ENCODE data around the gene NOL12.

The NOL12 gene

DNA sequence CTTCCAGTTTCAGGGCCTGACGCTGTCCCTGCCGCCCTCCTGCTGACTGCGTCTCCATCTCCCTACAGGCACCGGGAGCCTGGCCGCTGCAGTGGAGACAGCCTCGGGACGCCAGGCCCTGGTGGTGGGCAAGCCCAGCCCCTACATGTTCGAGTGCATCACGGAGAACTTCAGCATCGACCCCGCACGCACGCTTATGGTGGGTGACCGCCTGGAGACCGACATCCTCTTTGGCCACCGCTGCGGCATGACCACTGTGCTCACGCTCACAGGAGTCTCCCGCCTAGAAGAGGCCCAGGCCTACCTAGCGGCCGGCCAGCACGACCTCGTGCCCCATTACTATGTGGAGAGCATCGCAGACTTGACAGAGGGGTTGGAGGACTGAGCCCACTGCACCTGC is 20.7 kb upstream of the NOL12 start:
- no peak for DNase-seq (ENCODE audit: low read depth)
- TF ChIP-seq, protein P1, sequence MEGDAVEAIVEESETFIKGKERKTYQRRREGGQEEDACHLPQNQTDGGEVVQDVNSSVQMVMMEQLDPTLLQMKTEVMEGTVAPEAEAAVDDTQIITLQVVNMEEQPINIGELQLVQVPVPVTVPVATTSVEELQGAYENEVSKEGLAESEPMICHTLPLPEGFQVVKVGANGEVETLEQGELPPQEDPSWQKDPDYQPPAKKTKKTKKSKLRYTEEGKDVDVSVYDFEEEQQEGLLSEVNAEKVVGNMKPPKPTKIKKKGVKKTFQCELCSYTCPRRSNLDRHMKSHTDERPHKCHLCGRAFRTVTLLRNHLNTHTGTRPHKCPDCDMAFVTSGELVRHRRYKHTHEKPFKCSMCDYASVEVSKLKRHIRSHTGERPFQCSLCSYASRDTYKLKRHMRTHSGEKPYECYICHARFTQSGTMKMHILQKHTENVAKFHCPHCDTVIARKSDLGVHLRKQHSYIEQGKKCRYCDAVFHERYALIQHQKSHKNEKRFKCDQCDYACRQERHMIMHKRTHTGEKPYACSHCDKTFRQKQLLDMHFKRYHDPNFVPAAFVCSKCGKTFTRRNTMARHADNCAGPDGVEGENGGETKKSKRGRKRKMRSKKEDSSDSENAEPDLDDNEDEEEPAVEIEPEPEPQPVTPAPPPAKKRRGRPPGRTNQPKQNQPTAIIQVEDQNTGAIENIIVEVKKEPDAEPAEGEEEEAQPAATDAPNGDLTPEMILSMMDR (IDR thresholded peaks at IDR 0.05; ENCODE audit: low read length, missing control alignments), result no peak
- no peak overlapping the region for H3K4me3 ChIP-seq (replicated peaks; ENCODE audit: low read depth, low read length)

GRCh38 chr22:37669586-37669985 is 16.6 kb upstream of the NOL12 start:
- no peak for DNase-seq (ENCODE audit: low read depth)
- H3K4me3 ChIP-seq (replicated peaks; ENCODE audit: low read depth, low read length), result no peak overlapping the region
- TF ChIP-seq, protein P1 (IDR thresholded peaks at IDR 0.05; ENCODE audit: low read length, missing control alignments), result no peak

- DNase-seq (ENCODE audit: low read depth), result no peak
- H3K4me3 ChIP-seq (replicated peaks; ENCODE audit: low read depth, low read length), result no peak overlapping the region
- TF ChIP-seq, protein P1 (IDR thresholded peaks at IDR 0.05; ENCODE audit: low read length, missing control alignments), result no peak
Observed at GRCh38 chr22:37672206-37672919, 13.8 kb upstream of the NOL12 start.

DNA sequence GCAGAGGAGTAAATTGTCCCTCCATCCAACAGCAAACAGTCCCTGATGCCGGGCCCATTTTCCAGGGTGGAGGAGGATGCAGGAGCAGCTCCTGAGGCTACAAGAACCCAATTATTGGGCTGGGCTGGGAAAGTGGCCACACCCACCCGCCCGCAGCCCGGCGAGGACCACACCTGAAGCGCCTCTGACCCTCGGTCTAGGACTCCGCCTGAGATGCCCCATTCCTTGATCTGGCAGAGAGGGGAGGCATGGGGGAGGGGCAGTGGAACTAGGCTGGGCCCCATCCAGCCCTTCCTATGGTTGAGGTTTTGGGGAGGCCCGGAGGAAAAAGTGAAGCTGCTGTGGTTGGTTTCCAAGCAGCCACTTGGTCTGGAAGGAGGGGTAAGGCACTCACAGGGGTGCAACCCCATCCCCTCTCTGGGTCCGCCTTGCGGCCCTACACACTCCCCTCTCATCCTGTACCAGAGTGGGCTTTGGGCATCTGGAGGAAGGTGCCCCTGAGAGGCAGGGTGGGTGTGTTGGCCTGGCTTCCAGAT is 13.2 kb upstream of the NOL12 start:
- DNase-seq (ENCODE audit: low read depth), result no peak
- H3K4me3 ChIP-seq (replicated peaks; ENCODE audit: low read depth, low read length), result no peak overlapping the region
- TF ChIP-seq, protein P1 (IDR thresholded peaks at IDR 0.05; ENCODE audit: low read length, missing control alignments), result no peak

- no peak for DNase-seq (ENCODE audit: low read depth)
- H3K4me3 ChIP-seq (replicated peaks; ENCODE audit: low read depth, low read length), result no peak overlapping the region
Observed at GRCh38 chr22:37674248-37674647, 11.9 kb upstream of the NOL12 start.

DNA sequence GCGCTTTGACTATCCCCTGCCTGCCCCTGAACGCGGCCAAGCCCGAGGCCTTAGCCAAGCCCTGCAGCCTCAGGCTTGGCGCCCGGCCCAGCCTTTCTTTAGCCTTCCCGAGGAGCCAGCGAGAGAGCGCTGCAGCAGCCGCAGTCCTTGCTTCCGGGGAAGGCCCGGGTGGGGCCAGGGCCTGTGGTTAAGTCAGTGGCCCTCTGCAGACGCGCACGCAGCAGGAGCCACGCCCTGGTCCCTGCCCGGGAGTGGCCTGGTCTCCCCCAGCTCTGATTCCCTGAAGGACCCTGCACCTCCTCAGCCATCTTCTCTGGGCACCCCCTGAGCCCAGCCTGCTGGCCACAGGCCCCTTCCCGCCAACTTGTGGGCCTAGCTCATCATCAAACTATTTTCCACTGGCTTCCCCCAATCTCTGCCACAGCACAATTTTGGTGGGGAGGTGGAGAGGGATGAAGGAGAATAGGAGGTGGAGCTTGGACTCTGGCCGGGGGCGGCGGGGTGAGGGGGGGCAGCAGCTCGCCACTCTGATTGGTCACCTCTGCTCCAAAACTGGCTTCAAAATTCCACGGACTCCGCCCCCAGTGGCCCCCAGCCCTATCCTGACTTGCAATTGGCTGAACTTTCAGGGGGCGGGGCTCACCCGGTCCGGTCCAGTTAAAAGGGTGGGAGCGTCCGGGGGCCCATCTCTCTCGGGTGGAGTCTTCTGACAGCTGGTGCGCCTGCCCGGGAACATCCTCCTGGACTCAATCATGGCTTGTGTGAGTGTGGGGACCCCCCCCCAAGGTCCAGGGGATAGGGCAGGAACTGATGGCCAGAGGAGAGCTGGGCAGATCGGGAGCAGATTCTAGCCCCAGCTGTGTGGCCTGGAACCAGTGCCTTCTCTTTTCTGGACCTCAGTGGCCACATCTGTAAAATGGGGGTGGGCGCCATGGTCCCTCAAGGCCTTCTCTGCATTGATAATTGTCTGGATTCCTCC is 10.9 kb upstream of the NOL12 start, which contains the start of gene LGALS1:
TSS of gene LGALS1 (plus strand) at position 686 of the 979 bp plus-strand sequence. CDS start at position 753, 67 bp downstream.
- TF ChIP-seq, protein P1 (IDR thresholded peaks at IDR 0.05; ENCODE audit: low read length, missing control alignments), result peak; percentile 12
- peak within 1 kb of the TSS; percentile 93 for H3K4me3 ChIP-seq (replicated peaks; ENCODE audit: low read depth, low read length)
- peak; percentile 97 for DNase-seq (ENCODE audit: low read depth)

More at GRCh38 chr22:37674248-37674647, 11.9 kb upstream of the NOL12 start:
- TF ChIP-seq, protein P1 (IDR thresholded peaks at IDR 0.05; ENCODE audit: low read length, missing control alignments), result no peak

Data from fibroblast of pulmonary artery (primary cell).